K562 (cell line): ENCODE results near the gene GALNS. TPM values are rescaled to one million over a fixed set of nuclear protein-coding genes. Genes with fewer than 3 reads are reported as not detected.
A peak's percentile ranks its signal among the peaks of the same experiment; 100 is the strongest.

Source experiments
- FOXJ3 ChIP-seq: sonication (generic); formaldehyde crosslinking; IDR thresholded peaks from 2 replicates; pipeline ENCODE4 v1.4.0; 2020; ENCODE audit warnings: mild to moderate bottlenecking, missing genetic modification reagents
- JUN ChIP-seq, 2 experiments: sonication (generic) in 1 of 2; formaldehyde crosslinking in 1 of 2; IDR thresholded peaks; 2 replicates each; pipeline versions ENCODE4 v1.6.1 to v1.8.0; 2012 to 2022; ENCODE audit warnings: borderline replicate concordance in 2 of 2, mild to moderate bottlenecking in 2 of 2, improper control_type of control experiment in 1 of 2, low read depth in 1 of 2, low read length in 1 of 2, missing genetic modification reagents in 1 of 2
- MCM2 ChIP-seq: fragments of 450-650 bp; IDR thresholded peaks from 2 replicates; pipeline ENCODE4 v1.6.1; 2017; ENCODE audit warnings: low read depth, mild to moderate bottlenecking
- PHF8 ChIP-seq: fragments of 200-600 bp; sonication (generic); IDR thresholded peaks from 2 replicates; pipeline ENCODE4 v1.6.1; 2012; ENCODE audit warnings: mixed run types, mild to moderate bottlenecking, inconsistent platforms, low read length, moderate library complexity, borderline replicate concordance
- POLR2G ChIP-seq: fragments of 200-400 bp; formaldehyde crosslinking; IDR thresholded peaks from 2 replicates; pipeline ENCODE4 v1.6.1; 2017; ENCODE audit warnings: low read depth, mild to moderate bottlenecking, antibody characterized with exemption, low read length, moderate library complexity
- RBM22 ChIP-seq: fragments of 200-400 bp; formaldehyde crosslinking; IDR thresholded peaks from 2 replicates; pipeline ENCODE4 v1.6.1; 2018; ENCODE audit warnings: low read length, low read depth; ENCODE audit not compliant: poor library complexity, severe bottlenecking
- SLC30A9 ChIP-seq: fragments of 250-450 bp; sonication (Bioruptor Pico); IDR thresholded peaks from 2 replicates; pipeline ENCODE4 v1.8.0; 2022; ENCODE audit warnings: mild to moderate bottlenecking, moderate library complexity
- SP1 ChIP-seq: sonication (generic); formaldehyde crosslinking; IDR thresholded peaks from 2 replicates; pipeline ENCODE4 v1.8.1; 2022; ENCODE audit warnings: mild to moderate bottlenecking, missing genetic modification reagents
- SREBF2 ChIP-seq: sonication (generic); formaldehyde crosslinking; IDR thresholded peaks from 2 replicates; pipeline ENCODE4 v1.4.0; 2020; ENCODE audit warnings: mild to moderate bottlenecking, missing genetic modification reagents
- STAT5B ChIP-seq: fragments of 250-450 bp; sonication (Bioruptor Pico); IDR thresholded peaks from 2 replicates; pipeline ENCODE4 v1.8.0; 2021; ENCODE audit warnings: mild to moderate bottlenecking, inconsistent platforms
- TARDBP ChIP-seq: fragments of 450-650 bp; IDR thresholded peaks from 2 replicates; pipeline ENCODE4 v1.6.1; 2016
- THRAP3 ChIP-seq: fragments of 450-650 bp; IDR thresholded peaks from 2 replicates; pipeline ENCODE4 v1.6.1; 2016; ENCODE audit warnings: mild to moderate bottlenecking, inconsistent platforms, borderline replicate concordance
- WHSC1 ChIP-seq: IDR thresholded peaks from one replicate; pipeline ENCODE4 v1.6.1; 2012; ENCODE audit warnings: low read length, control low read depth, inconsistent platforms
- ZNF184 ChIP-seq: sonication (generic); formaldehyde crosslinking; IDR thresholded peaks from 2 replicates; pipeline ENCODE4 v1.5.0; 2020; ENCODE audit warnings: missing genetic modification reagents
- ZZZ3 ChIP-seq: fragments of 450-650 bp; IDR thresholded peaks from 2 replicates; pipeline ENCODE4 v1.6.1; 2016; ENCODE audit warnings: antibody characterized with exemption, mild to moderate bottlenecking, moderate library complexity
- polyA plus RNA-seq, 8 experiments: library from polyadenylated mRNA; depleted of rRNA in 4 of 8; stranded (reverse) in 5 of 8; unstranded in 3 of 8; fragments of >200 nt; fragmentation: Nextera tagmentation in 2 of 8; fragmentation: Illumina TruSeq in 1 of 8; extraction: Ambion mirVana in 2 of 8; extraction: Trizol in 1 of 8; gene quantifications; 2 replicates each; pipeline versions ENCODE4 v1.2.1 to v1.2.3, GENCODE V29; 2011 to 2014; ENCODE audit warnings: inconsistent platforms in 1 of 8, missing spikeins in 1 of 8
- total RNA-seq, 7 experiments: library from RNA; depleted of rRNA in 6 of 7; stranded (reverse); fragments of >200 nt in 6 of 7; fragmentation: Illumina TruSeq in 2 of 7; extraction: Trizol in 2 of 7; gene quantifications; 2 replicates each; pipeline versions ENCODE4 v1.2.1 to v1.2.3, GENCODE V29; 2011 to 2021; ENCODE audit warnings: low replicate concordance in 1 of 7
- TF ChIP-seq, protein P1 (sequence below): fragments of 450-650 bp; IDR thresholded peaks from 2 replicates; pipeline ENCODE4 v1.7.1; 2018; ENCODE audit warnings: mild to moderate bottlenecking, low read depth; ENCODE audit not compliant: partially characterized antibody
- TF ChIP-seq, protein P2 (sequence below): sonication (generic); formaldehyde crosslinking; IDR thresholded peaks from 2 replicates; pipeline ENCODE4 v1.8.1; 2023; ENCODE audit warnings: mild to moderate bottlenecking, missing genetic modification reagents
- TF ChIP-seq, protein P3 (sequence below): IDR thresholded peaks from 3 replicates; pipeline ENCODE4 v1.6.1; 2011; ENCODE audit warnings: borderline replicate concordance, mild to moderate bottlenecking; ENCODE audit not compliant: insufficient read length, insufficient read depth
- TF ChIP-seq, protein P4 (sequence below): sonication (generic); formaldehyde crosslinking; IDR thresholded peaks from 2 replicates; pipeline ENCODE4 v1.8.0; 2022; ENCODE audit warnings: mild to moderate bottlenecking, missing genetic modification reagents
- TF ChIP-seq, protein P5 (sequence below), 3 experiments: fragments of 200-800 bp in 1 of 3; sonication (Bioruptor generic) in 1 of 3; sonication (generic) in 1 of 3; formaldehyde crosslinking in 1 of 3; IDR thresholded peaks; 2 replicates each; pipeline versions ENCODE4 v1.6.1 to v1.8.0; 2016 to 2022; ENCODE audit warnings: mild to moderate bottlenecking in 2 of 3, missing compliant biosample characterization in 2 of 3, missing genetic modification characterization in 2 of 3, missing genetic modification reagents in 1 of 3

Gene GALNS
- total and polyA plus RNA-seq, 9 of the 15 experiments (the other 6 are each of a cell fraction or from before 2014, with no cell fraction given), result 0.38 to 13.2 (median 4.3) TPM

DNA sequence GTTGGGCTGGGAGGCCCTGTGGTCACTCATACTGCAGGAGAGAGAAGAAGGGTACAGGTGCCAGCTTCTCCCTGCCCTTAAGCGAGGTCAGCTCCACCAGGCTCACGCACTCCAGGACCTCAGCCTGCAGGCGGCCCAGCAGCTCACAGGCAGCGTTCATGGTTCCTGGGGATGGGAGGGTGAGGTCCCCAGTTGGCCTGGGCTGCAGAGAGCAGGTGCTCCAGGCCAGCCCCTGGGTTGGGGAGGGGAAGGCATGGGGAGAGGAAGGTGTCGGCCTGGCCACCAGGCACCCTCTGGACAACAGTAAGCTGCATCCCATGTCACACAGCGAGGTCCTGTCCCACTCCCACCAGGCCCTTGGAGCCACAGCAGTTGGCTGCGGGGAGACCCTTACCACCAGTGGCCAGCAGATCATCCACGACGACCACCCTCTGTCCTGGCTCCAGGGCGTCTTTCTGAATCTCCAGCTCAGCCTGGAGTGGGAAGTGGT is 47.0 kb downstream of the GALNS start (continued):
- TF ChIP-seq, protein P1, sequence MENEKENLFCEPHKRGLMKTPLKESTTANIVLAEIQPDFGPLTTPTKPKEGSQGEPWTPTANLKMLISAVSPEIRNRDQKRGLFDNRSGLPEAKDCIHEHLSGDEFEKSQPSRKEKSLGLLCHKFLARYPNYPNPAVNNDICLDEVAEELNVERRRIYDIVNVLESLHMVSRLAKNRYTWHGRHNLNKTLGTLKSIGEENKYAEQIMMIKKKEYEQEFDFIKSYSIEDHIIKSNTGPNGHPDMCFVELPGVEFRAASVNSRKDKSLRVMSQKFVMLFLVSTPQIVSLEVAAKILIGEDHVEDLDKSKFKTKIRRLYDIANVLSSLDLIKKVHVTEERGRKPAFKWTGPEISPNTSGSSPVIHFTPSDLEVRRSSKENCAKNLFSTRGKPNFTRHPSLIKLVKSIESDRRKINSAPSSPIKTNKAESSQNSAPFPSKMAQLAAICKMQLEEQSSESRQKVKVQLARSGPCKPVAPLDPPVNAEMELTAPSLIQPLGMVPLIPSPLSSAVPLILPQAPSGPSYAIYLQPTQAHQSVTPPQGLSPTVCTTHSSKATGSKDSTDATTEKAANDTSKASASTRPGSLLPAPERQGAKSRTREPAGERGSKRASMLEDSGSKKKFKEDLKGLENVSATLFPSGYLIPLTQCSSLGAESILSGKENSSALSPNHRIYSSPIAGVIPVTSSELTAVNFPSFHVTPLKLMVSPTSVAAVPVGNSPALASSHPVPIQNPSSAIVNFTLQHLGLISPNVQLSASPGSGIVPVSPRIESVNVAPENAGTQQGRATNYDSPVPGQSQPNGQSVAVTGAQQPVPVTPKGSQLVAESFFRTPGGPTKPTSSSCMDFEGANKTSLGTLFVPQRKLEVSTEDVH, result no peak
- TF ChIP-seq MCM2 (no peak), STAT5B (CRISPR knock-in tag) (no peak), THRAP3 (0 out of 2 replicates have a peak, but pooled peaks have one; percentile 4), ZNF184 (CRISPR knock-in tag) (no peak), SREBF2 (CRISPR knock-in tag) (no peak), ZZZ3 (no peak), WHSC1 (no peak), PHF8 (peak; percentile 13; the same call in 1 of the 2 replicates), SP1 (CRISPR knock-in tag) (no peak), JUN (IDR thresholded peaks at IDR 0.05; ENCODE audit: borderline replicate concordance, low read depth, low read length) (no peak), JUN (CRISPR knock-in tag; IDR thresholded peaks at IDR 0.05; ENCODE audit: borderline replicate concordance) (no peak), TARDBP (no peak), RBM22 (peak; percentile 92), POLR2G (peak; percentile 88), SLC30A9 (CRISPR knock-in tag) (no peak), FOXJ3 (CRISPR knock-in tag) (no peak)
- TF ChIP-seq, protein P2, sequence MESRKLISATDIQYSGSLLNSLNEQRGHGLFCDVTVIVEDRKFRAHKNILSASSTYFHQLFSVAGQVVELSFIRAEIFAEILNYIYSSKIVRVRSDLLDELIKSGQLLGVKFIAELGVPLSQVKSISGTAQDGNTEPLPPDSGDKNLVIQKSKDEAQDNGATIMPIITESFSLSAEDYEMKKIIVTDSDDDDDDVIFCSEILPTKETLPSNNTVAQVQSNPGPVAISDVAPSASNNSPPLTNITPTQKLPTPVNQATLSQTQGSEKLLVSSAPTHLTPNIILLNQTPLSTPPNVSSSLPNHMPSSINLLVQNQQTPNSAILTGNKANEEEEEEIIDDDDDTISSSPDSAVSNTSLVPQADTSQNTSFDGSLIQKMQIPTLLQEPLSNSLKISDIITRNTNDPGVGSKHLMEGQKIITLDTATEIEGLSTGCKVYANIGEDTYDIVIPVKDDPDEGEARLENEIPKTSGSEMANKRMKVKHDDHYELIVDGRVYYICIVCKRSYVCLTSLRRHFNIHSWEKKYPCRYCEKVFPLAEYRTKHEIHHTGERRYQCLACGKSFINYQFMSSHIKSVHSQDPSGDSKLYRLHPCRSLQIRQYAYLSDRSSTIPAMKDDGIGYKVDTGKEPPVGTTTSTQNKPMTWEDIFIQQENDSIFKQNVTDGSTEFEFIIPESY (CRISPR knock-in tag), result 0 out of 2 replicates have a peak, but pooled peaks have one; percentile 40
- TF ChIP-seq, protein P3, sequence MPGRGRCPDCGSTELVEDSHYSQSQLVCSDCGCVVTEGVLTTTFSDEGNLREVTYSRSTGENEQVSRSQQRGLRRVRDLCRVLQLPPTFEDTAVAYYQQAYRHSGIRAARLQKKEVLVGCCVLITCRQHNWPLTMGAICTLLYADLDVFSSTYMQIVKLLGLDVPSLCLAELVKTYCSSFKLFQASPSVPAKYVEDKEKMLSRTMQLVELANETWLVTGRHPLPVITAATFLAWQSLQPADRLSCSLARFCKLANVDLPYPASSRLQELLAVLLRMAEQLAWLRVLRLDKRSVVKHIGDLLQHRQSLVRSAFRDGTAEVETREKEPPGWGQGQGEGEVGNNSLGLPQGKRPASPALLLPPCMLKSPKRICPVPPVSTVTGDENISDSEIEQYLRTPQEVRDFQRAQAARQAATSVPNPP, result no peak
- TF ChIP-seq, protein P4, sequence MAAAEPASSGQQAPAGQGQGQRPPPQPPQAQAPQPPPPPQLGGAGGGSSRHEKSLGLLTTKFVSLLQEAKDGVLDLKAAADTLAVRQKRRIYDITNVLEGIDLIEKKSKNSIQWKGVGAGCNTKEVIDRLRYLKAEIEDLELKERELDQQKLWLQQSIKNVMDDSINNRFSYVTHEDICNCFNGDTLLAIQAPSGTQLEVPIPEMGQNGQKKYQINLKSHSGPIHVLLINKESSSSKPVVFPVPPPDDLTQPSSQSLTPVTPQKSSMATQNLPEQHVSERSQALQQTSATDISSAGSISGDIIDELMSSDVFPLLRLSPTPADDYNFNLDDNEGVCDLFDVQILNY (CRISPR knock-in tag), result no peak
- TF ChIP-seq, protein P5, sequence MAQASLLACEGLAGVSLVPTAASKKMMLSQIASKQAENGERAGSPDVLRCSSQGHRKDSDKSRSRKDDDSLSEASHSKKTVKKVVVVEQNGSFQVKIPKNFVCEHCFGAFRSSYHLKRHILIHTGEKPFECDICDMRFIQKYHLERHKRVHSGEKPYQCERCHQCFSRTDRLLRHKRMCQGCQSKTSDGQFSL (CRISPR knock-in tag; IDR thresholded peaks at IDR 0.05), result no peak
- TF ChIP-seq, protein P5 (tag; IDR thresholded peaks at IDR 0.05), result no peak
